HL-60 (cell line): ENCODE measurements around the gene MAP2K6.

ENCODE experiments used
- DNase-seq, 2 experiments: peaks; one replicate each; pipeline ENCODE4 v3.0.0-alpha.2; 2010 to 2020; ENCODE audit warnings: low read depth in 1 of 2, low spot score in 1 of 2
- H3K27ac ChIP-seq: fragments of 250-450 bp; sonication (Bioruptor Pico); replicated peaks from 2 replicates; pipeline ENCODE4 v1.5.1; 2020; ENCODE audit warnings: mild to moderate bottlenecking, moderate library complexity
- H3K27me3 ChIP-seq: fragments of 250-450 bp; sonication (Bioruptor Pico); 2 replicates; pipeline ENCODE4 v1.5.1; 2021; ENCODE audit warnings: mild to moderate bottlenecking, moderate library complexity; ENCODE audit not compliant: insufficient read depth, poor library complexity, severe bottlenecking
- H3K4me3 ChIP-seq: replicated peaks from 2 replicates; pipeline ENCODE4 v1.5.1; 2011; ENCODE audit warnings: mild to moderate bottlenecking, control low read depth, low read length; ENCODE audit not compliant: insufficient read depth
- CTCF ChIP-seq: IDR thresholded peaks from one replicate; pipeline ENCODE4 v1.5.1; 2011; ENCODE audit warnings: low read length, control low read depth, inconsistent platforms; ENCODE audit not compliant: insufficient read depth
- GABPA ChIP-seq: IDR thresholded peaks from 2 replicates; pipeline ENCODE4 v1.6.1; 2012; ENCODE audit warnings: low read depth
- POLR2AphosphoS5 ChIP-seq: IDR thresholded peaks from 2 replicates; pipeline ENCODE4 v1.6.1; 2012; ENCODE audit warnings: low read depth
- REST ChIP-seq: IDR thresholded peaks from 2 replicates; pipeline ENCODE4 v1.6.1; 2012; ENCODE audit warnings: low read depth; ENCODE audit not compliant: insufficient replicate concordance
- SPI1 ChIP-seq: IDR thresholded peaks from 2 replicates; pipeline ENCODE4 v1.6.1; 2012; ENCODE audit warnings: low read depth, mild to moderate bottlenecking, borderline replicate concordance

Gene MAP2K6

GRCh38 chr17:69557339-69557738, 142.8 kb downstream of the MAP2K6 start:
- Histone ChIP-seq H3K4me3 (no peak overlapping the region), H3K27me3 (no peaks in the 10 kb centered on the region), H3K27ac (no peak overlapping the region)
- TF ChIP-seq REST (no peak), GABPA (no peak)
- no peak for DNase-seq

- Histone ChIP-seq H3K27ac (no peak overlapping the region), H3K4me3 (no peak overlapping the region), H3K27me3 (no peaks in the 10 kb centered on the region)
- no peak for TF ChIP-seq CTCF
- TF ChIP-seq GABPA: no peak
- no peak for TF ChIP-seq SPI1
- TF ChIP-seq REST: no peak
- no peak for DNase-seq
Observed at GRCh38 chr17:69558796-69559195, 144.3 kb downstream of the MAP2K6 start.

GRCh38 chr17:69560987-69561441, 146.5 kb downstream of the MAP2K6 start:
- H3K27me3 ChIP-seq: no peaks in the 10 kb centered on the region
- H3K27ac ChIP-seq: no peak overlapping the region
- H3K4me3 ChIP-seq: no peak overlapping the region
- no peak for TF ChIP-seq CTCF
- TF ChIP-seq REST: no peak
- TF ChIP-seq GABPA: no peak
- TF ChIP-seq SPI1: no peak
- TF ChIP-seq POLR2AphosphoS5: no peak
- no peak for DNase-seq

- no peak for TF ChIP-seq GABPA
- TF ChIP-seq SPI1: no peak
- TF ChIP-seq POLR2AphosphoS5: no peak
- TF ChIP-seq CTCF: no peak
- H3K4me3 ChIP-seq: no peak overlapping the region
- no peak overlapping the region for H3K27ac ChIP-seq
- DNase-seq: no peak
- no peaks in the 10 kb centered on the region for H3K27me3 ChIP-seq
Observed at GRCh38 chr17:69561462-69561861, 147.0 kb downstream of the MAP2K6 start.
